OCI-M1 (cell line): ENCODE results near the gene TNFRSF25.
A peak's percentile ranks its signal among the peaks of the same experiment; 100 is the strongest.
"Not testable (repeated sequence)": the region's sequence is repeated elsewhere in the genome, so short reads cannot be mapped to it uniquely, and the experiment has no call there.

Source experiments
- DNase-seq: peaks from one replicate; lab custom pipeline; 2025; lab: John Stamatoyannopoulos, UW

TNFRSF25 gene

DNA sequence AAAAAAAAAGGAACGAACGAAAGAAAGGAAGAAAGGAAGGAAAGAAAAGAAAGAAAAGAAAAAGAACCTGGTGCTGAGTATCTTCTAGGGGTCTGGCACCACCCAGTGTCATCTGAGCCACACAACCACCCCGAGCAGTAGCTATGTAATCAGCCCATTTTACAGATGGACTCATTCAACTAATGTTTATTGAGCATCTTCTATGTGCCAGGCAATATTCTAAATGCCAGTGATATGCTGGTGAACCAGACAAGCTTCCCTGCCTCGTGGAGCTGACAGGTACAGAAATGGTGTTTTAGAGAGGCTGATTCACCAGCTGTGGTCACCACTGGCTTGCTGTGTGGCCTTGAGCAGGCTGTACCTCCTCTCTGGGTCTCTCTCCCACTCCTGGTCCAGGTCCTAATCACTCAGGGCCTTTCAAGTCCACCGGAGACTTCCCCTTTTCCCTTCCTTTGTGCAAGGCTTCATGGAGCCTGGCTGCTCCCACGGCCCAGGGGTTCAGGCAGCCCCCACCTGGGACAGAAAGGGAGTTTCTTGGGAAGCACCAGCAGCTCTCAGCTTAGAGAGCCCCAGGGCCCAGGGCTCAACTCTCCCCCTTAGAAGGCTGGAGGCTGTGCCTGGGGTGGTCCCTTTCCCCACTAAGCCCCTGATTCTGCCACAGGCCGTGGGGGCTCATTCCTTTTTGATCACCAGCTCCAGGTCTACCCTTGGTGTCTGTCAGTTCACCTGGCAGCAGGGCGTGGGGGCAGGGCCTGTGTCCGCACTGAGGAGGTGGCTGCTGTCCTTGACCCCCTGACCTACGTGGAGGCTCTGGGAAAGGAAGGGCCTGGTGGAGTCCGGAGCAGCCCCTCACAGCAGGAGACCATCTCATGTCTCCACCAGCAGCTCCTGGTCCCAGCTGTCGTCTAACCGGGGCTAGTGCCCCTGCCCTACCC lies 34.1 kb downstream of the TNFRSF25 start:
- DNase-seq, result not testable (repeated sequence)

- peak; percentile 75 for DNase-seq
These were observed 36.1 kb downstream of the TNFRSF25 start for GRCh38 chr1:6429660-6430411.

DNA sequence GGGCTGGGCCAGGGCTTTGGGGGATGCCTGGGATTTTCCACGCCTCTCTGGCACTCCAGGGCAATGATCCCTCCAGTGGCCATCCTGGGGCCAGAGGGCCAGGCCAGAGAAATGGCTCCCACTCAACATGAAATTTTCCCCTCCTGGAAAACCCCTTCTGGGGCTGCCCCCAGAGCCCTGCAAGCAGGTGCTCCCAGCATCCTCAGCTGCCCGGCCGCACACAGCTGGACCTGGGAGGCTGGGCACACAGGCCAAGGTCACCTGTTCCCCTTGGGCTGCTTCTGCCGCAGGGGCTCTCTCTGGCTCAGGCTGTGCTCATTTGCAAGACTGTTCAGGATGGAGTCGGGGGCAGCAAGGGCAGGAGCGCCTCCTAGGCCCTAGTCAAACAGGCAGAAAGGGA lies 37.5 kb downstream of the TNFRSF25 start:
- DNase-seq, result not testable (repeated sequence)

DNA sequence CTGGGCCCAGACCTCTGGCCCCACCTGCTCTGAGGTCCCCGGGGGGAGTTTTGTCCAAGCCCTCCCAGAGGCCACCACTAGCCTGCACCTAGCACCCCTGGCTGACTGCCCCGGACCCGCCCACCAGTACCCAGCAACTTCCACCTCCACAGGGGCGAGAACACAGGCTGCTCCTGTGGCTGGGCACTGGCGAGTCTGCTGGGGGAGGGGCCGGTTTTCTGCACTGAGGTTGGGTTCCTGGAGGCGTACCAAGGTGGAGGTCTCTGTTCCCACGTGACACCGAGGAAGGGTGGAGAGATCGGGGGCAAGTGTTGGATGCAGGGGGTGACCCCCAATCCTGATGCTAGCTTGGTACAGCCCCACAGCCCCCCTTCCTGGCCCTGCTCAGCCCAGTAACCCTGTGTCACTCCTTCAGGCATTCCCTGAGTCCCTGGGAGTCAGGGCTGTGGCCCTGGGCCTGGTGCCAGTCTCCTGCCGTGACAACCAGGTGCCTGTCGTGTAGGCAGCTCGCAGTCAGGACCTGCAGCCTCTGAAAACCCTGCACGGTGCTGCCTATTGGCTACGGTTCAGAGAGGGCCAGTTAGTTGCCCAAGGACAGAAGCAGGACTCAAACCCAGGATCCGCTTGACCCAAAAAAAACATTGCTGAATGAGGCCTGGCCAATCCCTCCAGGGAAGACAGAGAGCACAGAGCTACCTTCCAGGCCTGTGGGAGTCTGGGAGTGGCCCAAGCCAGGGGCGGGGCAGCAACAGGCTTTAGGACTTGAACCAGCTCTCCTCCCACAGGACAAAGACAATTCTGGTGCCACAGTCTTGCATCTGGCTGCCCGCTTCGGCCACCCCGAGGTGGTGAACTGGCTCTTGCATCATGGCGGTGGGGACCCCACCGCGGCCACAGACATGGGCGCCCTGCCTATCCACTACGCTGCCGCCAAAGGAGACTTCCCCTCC lies 38.3 kb downstream of the TNFRSF25 start:
- peak; percentile 13 for DNase-seq

DNA sequence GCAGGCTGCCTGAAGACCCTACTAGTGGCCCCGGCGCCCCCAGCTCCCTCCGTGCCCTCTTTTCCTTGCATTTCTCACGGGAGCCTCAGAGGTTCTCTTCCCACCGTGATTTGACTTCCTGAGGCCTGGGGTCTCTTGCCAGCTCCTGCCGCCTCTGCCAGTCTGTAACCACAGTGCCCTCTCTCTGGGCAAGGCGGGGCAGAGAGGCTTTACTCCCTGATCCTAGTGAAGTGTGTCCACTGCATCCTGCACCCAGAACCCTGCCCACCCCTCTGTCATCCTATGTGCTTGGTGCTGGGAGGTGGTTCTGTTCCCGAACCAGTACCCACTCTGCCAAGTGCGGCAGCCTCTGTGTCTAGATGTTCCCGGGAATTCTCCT lies 39.0 kb downstream of the TNFRSF25 start:
- no peak for DNase-seq

DNA sequence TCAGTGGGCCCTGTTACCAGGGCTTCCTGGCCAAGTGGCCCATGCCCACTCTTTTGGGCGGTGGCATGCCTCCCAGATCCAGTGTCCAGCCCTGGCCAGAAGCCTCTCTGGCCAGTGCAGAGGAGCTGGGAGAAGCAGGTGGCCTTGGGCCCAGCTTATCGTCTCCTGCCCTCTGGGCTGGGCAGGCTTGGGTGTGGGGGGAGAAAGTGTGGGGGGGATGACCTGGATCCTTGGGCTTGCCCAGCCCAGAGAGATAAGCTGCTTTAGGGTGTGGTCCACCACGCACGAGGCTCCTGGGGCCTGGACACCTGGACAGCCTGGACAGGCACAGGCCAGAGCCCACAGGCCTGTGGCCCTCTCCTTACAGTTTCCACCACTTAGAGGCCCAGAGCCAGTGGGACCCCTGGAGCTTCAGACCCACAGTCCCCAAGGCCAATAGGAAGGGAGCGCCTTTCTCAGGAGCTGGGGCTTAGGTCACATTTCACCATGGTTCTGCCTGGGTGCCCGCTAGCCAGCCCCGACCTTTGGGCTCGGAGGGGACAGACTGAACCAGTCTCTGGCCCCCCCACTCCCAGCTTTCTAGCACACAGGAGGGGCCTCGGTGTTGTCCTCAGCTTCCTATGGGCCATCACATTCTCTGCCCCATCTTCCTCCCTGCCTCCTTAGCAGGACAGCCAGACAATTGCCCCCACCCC lies 39.5 kb downstream of the TNFRSF25 start:
- no peak for DNase-seq

GRCh38 chr1:6425658-6426057 lies 40.3 kb downstream of the TNFRSF25 start:
- DNase-seq, result no peak

DNA sequence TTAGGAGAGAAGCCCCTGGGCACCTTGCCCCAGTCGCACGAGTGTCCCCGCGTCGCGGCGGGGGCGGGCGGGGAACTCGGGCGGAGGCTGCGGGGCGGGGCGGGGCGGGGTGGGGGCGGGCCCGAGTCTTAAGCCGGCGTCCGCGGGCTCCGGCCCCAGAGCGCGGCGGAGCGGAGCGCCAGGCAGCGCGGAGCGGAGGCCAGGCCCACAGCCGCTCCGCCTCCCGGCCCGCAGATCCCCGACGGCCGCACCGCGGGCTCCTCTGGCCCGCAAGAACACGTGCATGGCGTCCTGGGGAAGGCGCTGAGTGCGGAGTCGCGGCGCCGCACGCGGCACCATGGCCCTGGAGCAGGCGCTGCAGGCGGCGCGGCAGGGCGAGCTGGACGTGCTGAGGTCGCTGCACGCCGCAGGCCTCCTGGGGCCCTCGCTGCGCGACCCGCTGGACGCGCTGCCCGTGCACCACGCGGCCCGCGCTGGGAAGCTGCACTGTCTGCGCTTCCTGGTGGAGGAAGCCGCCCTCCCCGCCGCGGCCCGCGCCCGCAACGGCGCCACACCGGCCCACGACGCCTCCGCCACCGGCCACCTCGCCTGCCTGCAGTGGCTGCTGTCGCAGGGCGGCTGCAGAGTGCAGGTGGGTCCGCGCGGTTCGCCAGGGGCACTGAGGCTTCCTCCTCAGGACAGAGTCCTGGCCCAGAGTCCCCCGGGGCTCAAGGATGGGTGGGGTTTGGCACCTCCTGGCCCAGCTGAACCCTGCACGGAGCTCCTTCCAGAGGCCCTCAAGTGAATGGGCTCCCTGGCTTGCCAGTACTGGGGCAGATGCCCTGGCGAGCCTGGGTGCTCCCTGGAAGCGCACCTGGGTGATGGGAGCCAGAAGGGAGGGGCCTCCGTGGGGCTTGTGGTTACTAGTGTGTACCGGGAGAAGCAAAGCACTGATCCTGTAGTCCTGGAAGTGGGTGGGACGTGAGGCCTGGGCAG lies 41.1 kb downstream of the TNFRSF25 start, which contains the start of gene ESPN:
TSS of gene ESPN (plus strand) at position 158 of the 975 bp plus-strand sequence. CDS start at position 338, 180 bp downstream.
- DNase-seq, result no peak

DNA sequence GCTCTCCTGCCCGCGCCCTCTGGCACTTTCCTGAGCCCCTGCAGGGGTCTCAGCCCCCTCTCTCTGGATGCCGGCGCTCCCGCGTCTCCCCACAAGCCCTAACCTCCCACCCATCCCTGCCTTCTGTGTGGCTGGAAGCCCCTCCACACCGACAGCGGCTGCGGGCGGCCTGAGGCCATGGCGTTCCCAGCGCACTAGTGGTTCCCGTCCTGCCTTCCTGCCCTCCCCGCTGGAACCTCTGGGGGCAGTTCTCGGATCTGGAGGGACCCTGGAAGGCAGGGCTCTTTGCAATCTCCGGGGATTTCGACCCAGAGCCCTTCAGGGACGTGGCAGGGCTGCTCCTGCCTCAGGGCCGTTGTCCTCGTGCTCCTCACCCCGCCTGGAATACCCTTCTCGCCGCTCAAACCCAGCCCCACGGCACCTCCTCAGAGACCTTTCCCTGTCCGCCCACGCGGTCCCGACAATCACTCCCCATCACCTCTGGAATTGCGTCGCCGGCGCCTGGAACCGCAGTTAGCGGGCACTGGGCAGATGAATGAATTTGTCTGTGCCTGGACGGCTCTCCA lies 41.9 kb downstream of the TNFRSF25 start:
- peak; percentile 36 for DNase-seq

GRCh38 chr1:6423321-6423999 lies 42.5 kb downstream of the TNFRSF25 start:
- peak; percentile 74 for DNase-seq

- no peak for DNase-seq
These were observed 44.7 kb downstream of the TNFRSF25 start for GRCh38 chr1:6421266-6421665.

GRCh38 chr1:6420454-6421042 lies 45.4 kb downstream of the TNFRSF25 start:
- DNase-seq, result peak; percentile 81

GRCh38 chr1:6419804-6420453 lies 46.0 kb downstream of the TNFRSF25 start, which contains the start of gene HES2:
HES2 (minus strand) TSS chr1:6419919; CDS start chr1:6419820, 99 bp downstream.
- DNase-seq, result no peak

- no peak for DNase-seq
These were observed 46.6 kb downstream of the TNFRSF25 start for GRCh38 chr1:6419397-6419803.

- no peak for DNase-seq
These were observed 47.1 kb downstream of the TNFRSF25 start for GRCh38 chr1:6418668-6419396.

- DNase-seq, result no peak
These were observed 47.9 kb downstream of the TNFRSF25 start for GRCh38 chr1:6417961-6418667.

GRCh38 chr1:6416906-6417305 lies 49.1 kb downstream of the TNFRSF25 start:
- no peak for DNase-seq
